ENCODE measurements around the gene GNAO1.

DNA sequence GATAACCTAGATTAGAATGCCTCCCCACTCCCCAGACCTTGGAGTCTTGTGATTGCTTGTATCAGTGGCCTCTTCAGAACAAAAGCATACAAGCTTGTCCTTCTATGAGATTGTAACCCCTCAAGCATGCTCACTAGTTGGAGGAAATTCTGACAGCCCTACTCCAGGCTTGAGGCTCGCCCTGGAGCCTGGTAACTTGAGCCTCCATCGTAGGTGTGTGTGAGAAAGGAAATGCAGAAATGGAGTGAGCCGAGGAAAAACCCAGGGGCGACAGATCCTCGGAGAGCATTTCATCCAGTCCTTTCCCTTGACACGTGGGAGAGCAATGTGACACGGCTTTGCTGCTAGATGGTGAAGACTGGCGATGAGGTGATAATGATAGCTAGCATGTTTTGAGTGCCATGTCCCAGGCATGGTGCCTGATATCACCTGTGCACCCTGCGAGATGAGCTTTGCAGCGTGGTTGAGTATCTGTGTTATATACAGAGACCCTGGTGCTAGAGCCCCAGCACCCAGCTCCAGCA lies 31.2 kb downstream of the GNAO1 start:
- TF ChIP-seq, protein P1, sequence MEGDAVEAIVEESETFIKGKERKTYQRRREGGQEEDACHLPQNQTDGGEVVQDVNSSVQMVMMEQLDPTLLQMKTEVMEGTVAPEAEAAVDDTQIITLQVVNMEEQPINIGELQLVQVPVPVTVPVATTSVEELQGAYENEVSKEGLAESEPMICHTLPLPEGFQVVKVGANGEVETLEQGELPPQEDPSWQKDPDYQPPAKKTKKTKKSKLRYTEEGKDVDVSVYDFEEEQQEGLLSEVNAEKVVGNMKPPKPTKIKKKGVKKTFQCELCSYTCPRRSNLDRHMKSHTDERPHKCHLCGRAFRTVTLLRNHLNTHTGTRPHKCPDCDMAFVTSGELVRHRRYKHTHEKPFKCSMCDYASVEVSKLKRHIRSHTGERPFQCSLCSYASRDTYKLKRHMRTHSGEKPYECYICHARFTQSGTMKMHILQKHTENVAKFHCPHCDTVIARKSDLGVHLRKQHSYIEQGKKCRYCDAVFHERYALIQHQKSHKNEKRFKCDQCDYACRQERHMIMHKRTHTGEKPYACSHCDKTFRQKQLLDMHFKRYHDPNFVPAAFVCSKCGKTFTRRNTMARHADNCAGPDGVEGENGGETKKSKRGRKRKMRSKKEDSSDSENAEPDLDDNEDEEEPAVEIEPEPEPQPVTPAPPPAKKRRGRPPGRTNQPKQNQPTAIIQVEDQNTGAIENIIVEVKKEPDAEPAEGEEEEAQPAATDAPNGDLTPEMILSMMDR (tag by site-specific recombination; IDR thresholded peaks at IDR 0.05): no peak
- TF ChIP-seq GLI2 (tag by site-specific recombination; IDR thresholded peaks at IDR 0.05; ENCODE audit: borderline replicate concordance, low read depth) (no peak), ZNF785 (tag by site-specific recombination; IDR thresholded peaks at IDR 0.05) (no peak), ZBTB7A (tag by site-specific recombination; IDR thresholded peaks at IDR 0.05; ENCODE audit: low read depth) (no peak), ZNF114 (tag by site-specific recombination; IDR thresholded peaks at IDR 0.05) (no peak), ZNF146 (tag by site-specific recombination; IDR thresholded peaks at IDR 0.05) (no peak), ZNF510 (tag by site-specific recombination; IDR thresholded peaks at IDR 0.05; ENCODE audit: insufficient replicate concordance) (no peak), ZEB2 (tag by site-specific recombination; IDR thresholded peaks at IDR 0.05) (no peak), GLIS2 (tag by site-specific recombination; IDR thresholded peaks at IDR 0.05) (no peak), GLI4 (tag by site-specific recombination; IDR thresholded peaks at IDR 0.05) (no peak), ZNF549 (tag by site-specific recombination; IDR thresholded peaks at IDR 0.05) (no peak)
- TF ChIP-seq, protein P2, sequence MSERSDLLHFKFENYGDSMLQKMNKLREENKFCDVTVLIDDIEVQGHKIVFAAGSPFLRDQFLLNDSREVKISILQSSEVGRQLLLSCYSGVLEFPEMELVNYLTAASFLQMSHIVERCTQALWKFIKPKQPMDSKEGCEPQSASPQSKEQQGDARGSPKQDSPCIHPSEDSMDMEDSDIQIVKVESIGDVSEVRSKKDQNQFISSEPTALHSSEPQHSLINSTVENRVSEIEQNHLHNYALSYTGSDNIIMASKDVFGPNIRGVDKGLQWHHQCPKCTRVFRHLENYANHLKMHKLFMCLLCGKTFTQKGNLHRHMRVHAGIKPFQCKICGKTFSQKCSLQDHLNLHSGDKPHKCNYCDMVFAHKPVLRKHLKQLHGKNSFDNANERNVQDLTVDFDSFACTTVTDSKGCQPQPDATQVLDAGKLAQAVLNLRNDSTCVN (tag by site-specific recombination; optimal IDR thresholded peaks at IDR 0.05): no peak
- TF ChIP-seq, protein P3, sequence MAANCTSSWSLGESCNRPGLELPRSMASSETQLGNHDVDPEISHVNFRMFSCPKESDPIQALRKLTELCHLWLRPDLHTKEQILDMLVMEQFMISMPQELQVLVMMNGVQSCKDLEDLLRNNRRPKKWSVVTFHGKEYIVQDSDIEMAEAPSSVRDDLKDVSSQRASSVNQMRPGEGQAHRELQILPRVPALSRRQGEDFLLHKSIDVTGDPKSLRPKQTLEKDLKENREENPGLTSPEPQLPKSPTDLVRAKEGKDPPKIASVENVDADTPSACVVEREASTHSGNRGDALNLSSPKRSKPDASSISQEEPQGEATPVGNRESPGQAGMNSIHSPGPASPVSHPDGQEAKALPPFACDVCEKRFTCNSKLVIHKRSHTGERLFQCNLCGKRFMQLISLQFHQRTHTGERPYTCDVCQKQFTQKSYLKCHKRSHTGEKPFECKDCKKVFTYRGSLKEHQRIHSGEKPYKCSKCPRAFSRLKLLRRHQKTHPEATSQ (tag by site-specific recombination; IDR thresholded peaks at IDR 0.05): no peak

Measured in HEK293 (cell line).